Keratinocyte (primary cell): ENCODE measurements around the gene CDH15.
"Not testable (repeated sequence)": the region's sequence is repeated elsewhere in the genome, so short reads cannot be mapped to it uniquely, and the experiment has no call there.

Experiments used
- EZH2 ChIP-seq: IDR thresholded peaks from one replicate; pipeline ENCODE4 v1.6.1; 2012; ENCODE audit warnings: inconsistent platforms, mild to moderate bottlenecking, low read length, moderate library complexity
- TF ChIP-seq, protein P1 (sequence below), 3 experiments: IDR thresholded peaks in 1 of 3; conservative IDR thresholded peaks in 1 of 3; optimal IDR thresholded peaks in 1 of 3; 2 replicates in 2 of 3; 3 replicates in 1 of 3; pipeline versions ENCODE3 to v1.5.1; 2011; ENCODE audit warnings: low read length in 3 of 3, mild to moderate bottlenecking in 3 of 3, moderate library complexity in 2 of 3, control low read depth in 1 of 3, inconsistent platforms in 1 of 3; ENCODE audit not compliant: insufficient read depth in 2 of 3; ENCODE audit errors: extremely low read depth in 1 of 3

DNA sequence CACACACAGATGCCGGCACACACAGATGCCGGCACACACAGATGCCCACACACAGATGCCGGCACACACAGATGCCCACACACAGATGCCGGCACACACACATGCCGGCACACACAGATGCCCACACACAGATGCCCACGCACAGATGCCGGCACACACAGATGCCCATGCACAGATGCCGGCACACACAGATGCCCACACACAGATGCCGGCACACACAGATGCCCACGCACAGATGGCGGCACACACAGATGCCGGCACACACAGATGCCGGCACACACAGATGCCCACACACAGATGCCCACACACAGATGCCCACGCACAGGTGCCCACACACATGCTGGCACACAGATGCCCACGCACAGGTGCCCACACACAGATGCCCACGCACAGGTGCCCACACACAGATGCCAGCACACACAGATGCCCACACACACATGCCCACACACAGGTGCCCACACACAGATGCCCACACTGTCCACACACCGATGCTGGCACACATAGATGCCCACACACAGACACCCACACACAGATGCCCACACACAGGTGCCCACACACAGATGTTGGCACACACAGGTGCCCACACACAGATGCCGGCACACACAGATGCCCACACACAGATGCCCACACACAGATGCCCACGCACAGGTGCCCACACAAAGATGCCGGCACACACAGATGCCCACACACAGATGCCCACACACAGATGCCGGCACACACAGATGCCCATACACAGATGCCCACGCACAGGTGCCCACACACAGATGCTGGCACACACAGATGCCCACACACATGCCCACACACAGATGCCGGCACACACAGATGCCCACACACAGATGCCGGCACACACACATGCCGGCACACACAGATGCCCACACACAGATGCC, 17.2 kb downstream of the CDH15 start:
- not testable (repeated sequence) for TF ChIP-seq EZH2
- TF ChIP-seq, protein P1, sequence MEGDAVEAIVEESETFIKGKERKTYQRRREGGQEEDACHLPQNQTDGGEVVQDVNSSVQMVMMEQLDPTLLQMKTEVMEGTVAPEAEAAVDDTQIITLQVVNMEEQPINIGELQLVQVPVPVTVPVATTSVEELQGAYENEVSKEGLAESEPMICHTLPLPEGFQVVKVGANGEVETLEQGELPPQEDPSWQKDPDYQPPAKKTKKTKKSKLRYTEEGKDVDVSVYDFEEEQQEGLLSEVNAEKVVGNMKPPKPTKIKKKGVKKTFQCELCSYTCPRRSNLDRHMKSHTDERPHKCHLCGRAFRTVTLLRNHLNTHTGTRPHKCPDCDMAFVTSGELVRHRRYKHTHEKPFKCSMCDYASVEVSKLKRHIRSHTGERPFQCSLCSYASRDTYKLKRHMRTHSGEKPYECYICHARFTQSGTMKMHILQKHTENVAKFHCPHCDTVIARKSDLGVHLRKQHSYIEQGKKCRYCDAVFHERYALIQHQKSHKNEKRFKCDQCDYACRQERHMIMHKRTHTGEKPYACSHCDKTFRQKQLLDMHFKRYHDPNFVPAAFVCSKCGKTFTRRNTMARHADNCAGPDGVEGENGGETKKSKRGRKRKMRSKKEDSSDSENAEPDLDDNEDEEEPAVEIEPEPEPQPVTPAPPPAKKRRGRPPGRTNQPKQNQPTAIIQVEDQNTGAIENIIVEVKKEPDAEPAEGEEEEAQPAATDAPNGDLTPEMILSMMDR (optimal IDR thresholded peaks at IDR 0.05 in 1 of 3, IDR thresholded peaks at IDR 0.05 in 1 of 3, conservative IDR thresholded peaks at IDR 0.05 in 1 of 3; ENCODE audit: extremely low read depth in 1 of 3, insufficient read depth in 2 of 3, low read length in 3 of 3) = not testable (repeated sequence)
